K562 (cell line): ENCODE results near the gene TMEM87A. TPM values are rescaled to one million over a fixed set of nuclear protein-coding genes. Genes with fewer than 3 reads are reported as not detected.
A peak's percentile ranks its signal among the peaks of the same experiment; 100 is the strongest.

Source experiments
- CREB1 ChIP-seq, 2 experiments: sonication (generic) in 1 of 2; formaldehyde crosslinking in 1 of 2; IDR thresholded peaks; 2 replicates each; pipeline versions ENCODE4 v1.6.1 to v1.8.0; 2012 to 2022; ENCODE audit warnings: inconsistent platforms in 1 of 2, mild to moderate bottlenecking in 1 of 2, missing genetic modification reagents in 1 of 2, moderate library complexity in 1 of 2
- CREM ChIP-seq: IDR thresholded peaks from 2 replicates; pipeline ENCODE4 v1.6.1; 2014; ENCODE audit warnings: antibody characterized with exemption, low read depth
- JUN ChIP-seq, 2 experiments: sonication (generic) in 1 of 2; formaldehyde crosslinking in 1 of 2; IDR thresholded peaks; 2 replicates each; pipeline versions ENCODE4 v1.6.1 to v1.8.0; 2012 to 2022; ENCODE audit warnings: borderline replicate concordance in 2 of 2, mild to moderate bottlenecking in 2 of 2, improper control_type of control experiment in 1 of 2, low read depth in 1 of 2, low read length in 1 of 2, missing genetic modification reagents in 1 of 2
- RBBP5 ChIP-seq: fragments of 200-600 bp; sonication (generic); IDR thresholded peaks from 2 replicates; pipeline ENCODE4 v1.6.1; 2012; ENCODE audit warnings: borderline replicate concordance, mild to moderate bottlenecking, low read length, control low read depth, inconsistent platforms; ENCODE audit not compliant: insufficient read depth, poor library complexity, severe bottlenecking
- RBM14 ChIP-seq: fragments of 200-400 bp; formaldehyde crosslinking; IDR thresholded peaks from 2 replicates; pipeline ENCODE4 v1.6.1; 2018; ENCODE audit warnings: low read depth, mild to moderate bottlenecking, low read length, moderate library complexity, borderline replicate concordance; ENCODE audit not compliant: insufficient read depth
- SAFB2 ChIP-seq: fragments of 200-400 bp; formaldehyde crosslinking; IDR thresholded peaks from 2 replicates; pipeline ENCODE4 v1.6.1; 2018; ENCODE audit warnings: borderline replicate concordance, low read length, low read depth, moderate library complexity; ENCODE audit not compliant: severe bottlenecking
- SMAD3 ChIP-seq: fragments of 450-650 bp; formaldehyde crosslinking; conservative IDR thresholded peaks from 2 replicates; pipeline ENCODE4 v1.4.0; 2020; ENCODE audit warnings: mild to moderate bottlenecking
- TBP ChIP-seq: optimal IDR thresholded peaks from 2 replicates; pipeline ENCODE3; 2011; ENCODE audit warnings: low read depth, low read length, improper control_type of control experiment
- TCF3 ChIP-seq: sonication (generic); formaldehyde crosslinking; IDR thresholded peaks from 2 replicates; pipeline ENCODE4 v1.4.0; 2020; ENCODE audit warnings: mild to moderate bottlenecking, missing genetic modification reagents
- TOE1 ChIP-seq, 2 experiments: fragments of 450-650 bp in 1 of 2; sonication (generic) in 1 of 2; formaldehyde crosslinking in 1 of 2; IDR thresholded peaks; 2 replicates each; pipeline versions ENCODE4 v1.7.1 to v1.8.0; 2016 to 2022; ENCODE audit warnings: borderline replicate concordance in 2 of 2, mild to moderate bottlenecking in 2 of 2, antibody characterized with exemption in 1 of 2, inconsistent platforms in 1 of 2, low read depth in 1 of 2, missing genetic modification reagents in 1 of 2, moderate library complexity in 1 of 2
- ZNF644 ChIP-seq: fragments of 200-800 bp; sonication (Bioruptor generic); IDR thresholded peaks from 2 replicates; pipeline ENCODE4 v1.6.1; 2016; ENCODE audit warnings: low read depth, missing genetic modification characterization, missing compliant biosample characterization
- ZNF695 ChIP-seq: fragments of 450-650 bp; formaldehyde crosslinking; IDR thresholded peaks from 2 replicates; pipeline ENCODE4 v1.4.0; 2020; ENCODE audit warnings: mild to moderate bottlenecking, moderate library complexity
- polyA plus RNA-seq, 8 experiments: library from polyadenylated mRNA; depleted of rRNA in 4 of 8; stranded (reverse) in 5 of 8; unstranded in 3 of 8; fragments of >200 nt; fragmentation: Nextera tagmentation in 2 of 8; fragmentation: Illumina TruSeq in 1 of 8; extraction: Ambion mirVana in 2 of 8; extraction: Trizol in 1 of 8; gene quantifications; 2 replicates each; pipeline versions ENCODE4 v1.2.1 to v1.2.3, GENCODE V29; 2011 to 2014; ENCODE audit warnings: inconsistent platforms in 1 of 8, missing spikeins in 1 of 8
- total RNA-seq, 7 experiments: library from RNA; depleted of rRNA in 6 of 7; stranded (reverse); fragments of >200 nt in 6 of 7; fragmentation: Illumina TruSeq in 2 of 7; extraction: Trizol in 2 of 7; gene quantifications; 2 replicates each; pipeline versions ENCODE4 v1.2.1 to v1.2.3, GENCODE V29; 2011 to 2021; ENCODE audit warnings: low replicate concordance in 1 of 7
- TF ChIP-seq, protein P1 (sequence below): fragments of 450-650 bp; IDR thresholded peaks from 2 replicates; pipeline ENCODE4 v1.6.1; 2016; ENCODE audit warnings: mild to moderate bottlenecking, moderate library complexity

TMEM87A gene
- total and polyA plus RNA-seq, 9 of the 15 experiments (the other 6 are each of a cell fraction or from before 2014, with no cell fraction given), result 16.6 to 43.3 (median 29.6) TPM

DNA sequence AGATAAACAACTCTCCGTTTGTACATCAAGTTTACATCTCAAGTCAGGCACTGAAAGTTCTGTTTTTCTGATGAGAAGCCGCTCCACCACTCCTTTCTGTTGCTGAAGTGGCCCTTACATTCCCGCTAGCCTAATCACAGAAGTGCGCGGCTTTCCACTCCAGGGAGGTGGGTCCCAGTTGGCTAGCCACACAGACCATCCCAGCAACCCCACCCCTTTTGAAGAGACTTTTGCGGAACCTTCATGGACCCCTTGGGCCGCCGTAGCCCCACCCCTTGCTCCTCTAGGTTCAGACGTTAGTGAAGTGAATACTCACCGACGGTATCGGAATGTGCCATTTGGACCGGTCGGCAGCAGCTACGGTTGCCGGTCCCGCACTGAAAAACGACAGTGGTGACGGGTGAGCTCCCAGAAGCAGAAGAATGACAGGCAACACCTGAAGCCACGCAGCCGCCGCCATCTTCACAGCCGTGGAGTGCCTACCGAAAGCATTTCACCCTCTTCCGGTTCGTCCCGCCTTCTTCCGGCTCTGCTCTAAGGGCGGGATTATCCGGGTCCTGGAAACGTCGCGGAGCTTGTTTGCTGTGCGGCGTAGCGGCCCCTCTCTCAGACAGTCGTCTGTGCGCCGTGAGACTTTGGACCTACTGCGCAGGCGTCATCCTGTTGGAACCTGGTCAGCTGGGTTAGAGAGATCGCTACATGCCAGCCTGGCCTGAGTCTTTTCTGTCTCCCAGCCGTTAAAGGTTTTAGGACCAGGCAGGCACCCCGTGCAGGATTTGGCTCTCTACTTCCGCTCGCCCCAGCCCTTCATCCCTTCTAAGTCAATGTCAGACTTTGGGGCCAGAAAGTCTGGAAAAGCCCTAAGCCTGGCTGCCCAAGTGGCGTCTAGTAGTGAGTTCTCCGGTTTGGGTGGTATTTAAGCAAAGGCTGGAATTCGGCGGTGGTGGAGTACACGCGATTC lies at the start of gene TMEM87A, which contains the start of gene GANC (continued):
- TF ChIP-seq TBP (peak; percentile 92), CREB1 (IDR thresholded peaks at IDR 0.05) (peak; percentile 78; the same call in 1 of the 2 replicates), CREB1 (CRISPR knock-in tag; IDR thresholded peaks at IDR 0.05) (no peak; the same call in 1 of the 2 replicates), SMAD3 (CRISPR knock-in tag) (no peak), ZNF644 (tag) (no peak), RBBP5 (peak; percentile 90), JUN (IDR thresholded peaks at IDR 0.05; ENCODE audit: borderline replicate concordance, low read depth, low read length) (no peak; the same call in 1 of the 2 replicates), JUN (CRISPR knock-in tag; IDR thresholded peaks at IDR 0.05; ENCODE audit: borderline replicate concordance) (no peak), ZNF695 (CRISPR knock-in tag) (no peak), RBM14 (no peak), CREM (peak; percentile 69; the same call in 1 of the 2 replicates), TCF3 (CRISPR knock-in tag) (no peak), TOE1 (IDR thresholded peaks at IDR 0.05; ENCODE audit: borderline replicate concordance) (peak; percentile 84), TOE1 (CRISPR knock-in tag; IDR thresholded peaks at IDR 0.05; ENCODE audit: borderline replicate concordance, low read depth) (0 out of 2 replicates have a peak, but pooled peaks have one; percentile 56), SAFB2 (no peak)
- TF ChIP-seq, protein P1, sequence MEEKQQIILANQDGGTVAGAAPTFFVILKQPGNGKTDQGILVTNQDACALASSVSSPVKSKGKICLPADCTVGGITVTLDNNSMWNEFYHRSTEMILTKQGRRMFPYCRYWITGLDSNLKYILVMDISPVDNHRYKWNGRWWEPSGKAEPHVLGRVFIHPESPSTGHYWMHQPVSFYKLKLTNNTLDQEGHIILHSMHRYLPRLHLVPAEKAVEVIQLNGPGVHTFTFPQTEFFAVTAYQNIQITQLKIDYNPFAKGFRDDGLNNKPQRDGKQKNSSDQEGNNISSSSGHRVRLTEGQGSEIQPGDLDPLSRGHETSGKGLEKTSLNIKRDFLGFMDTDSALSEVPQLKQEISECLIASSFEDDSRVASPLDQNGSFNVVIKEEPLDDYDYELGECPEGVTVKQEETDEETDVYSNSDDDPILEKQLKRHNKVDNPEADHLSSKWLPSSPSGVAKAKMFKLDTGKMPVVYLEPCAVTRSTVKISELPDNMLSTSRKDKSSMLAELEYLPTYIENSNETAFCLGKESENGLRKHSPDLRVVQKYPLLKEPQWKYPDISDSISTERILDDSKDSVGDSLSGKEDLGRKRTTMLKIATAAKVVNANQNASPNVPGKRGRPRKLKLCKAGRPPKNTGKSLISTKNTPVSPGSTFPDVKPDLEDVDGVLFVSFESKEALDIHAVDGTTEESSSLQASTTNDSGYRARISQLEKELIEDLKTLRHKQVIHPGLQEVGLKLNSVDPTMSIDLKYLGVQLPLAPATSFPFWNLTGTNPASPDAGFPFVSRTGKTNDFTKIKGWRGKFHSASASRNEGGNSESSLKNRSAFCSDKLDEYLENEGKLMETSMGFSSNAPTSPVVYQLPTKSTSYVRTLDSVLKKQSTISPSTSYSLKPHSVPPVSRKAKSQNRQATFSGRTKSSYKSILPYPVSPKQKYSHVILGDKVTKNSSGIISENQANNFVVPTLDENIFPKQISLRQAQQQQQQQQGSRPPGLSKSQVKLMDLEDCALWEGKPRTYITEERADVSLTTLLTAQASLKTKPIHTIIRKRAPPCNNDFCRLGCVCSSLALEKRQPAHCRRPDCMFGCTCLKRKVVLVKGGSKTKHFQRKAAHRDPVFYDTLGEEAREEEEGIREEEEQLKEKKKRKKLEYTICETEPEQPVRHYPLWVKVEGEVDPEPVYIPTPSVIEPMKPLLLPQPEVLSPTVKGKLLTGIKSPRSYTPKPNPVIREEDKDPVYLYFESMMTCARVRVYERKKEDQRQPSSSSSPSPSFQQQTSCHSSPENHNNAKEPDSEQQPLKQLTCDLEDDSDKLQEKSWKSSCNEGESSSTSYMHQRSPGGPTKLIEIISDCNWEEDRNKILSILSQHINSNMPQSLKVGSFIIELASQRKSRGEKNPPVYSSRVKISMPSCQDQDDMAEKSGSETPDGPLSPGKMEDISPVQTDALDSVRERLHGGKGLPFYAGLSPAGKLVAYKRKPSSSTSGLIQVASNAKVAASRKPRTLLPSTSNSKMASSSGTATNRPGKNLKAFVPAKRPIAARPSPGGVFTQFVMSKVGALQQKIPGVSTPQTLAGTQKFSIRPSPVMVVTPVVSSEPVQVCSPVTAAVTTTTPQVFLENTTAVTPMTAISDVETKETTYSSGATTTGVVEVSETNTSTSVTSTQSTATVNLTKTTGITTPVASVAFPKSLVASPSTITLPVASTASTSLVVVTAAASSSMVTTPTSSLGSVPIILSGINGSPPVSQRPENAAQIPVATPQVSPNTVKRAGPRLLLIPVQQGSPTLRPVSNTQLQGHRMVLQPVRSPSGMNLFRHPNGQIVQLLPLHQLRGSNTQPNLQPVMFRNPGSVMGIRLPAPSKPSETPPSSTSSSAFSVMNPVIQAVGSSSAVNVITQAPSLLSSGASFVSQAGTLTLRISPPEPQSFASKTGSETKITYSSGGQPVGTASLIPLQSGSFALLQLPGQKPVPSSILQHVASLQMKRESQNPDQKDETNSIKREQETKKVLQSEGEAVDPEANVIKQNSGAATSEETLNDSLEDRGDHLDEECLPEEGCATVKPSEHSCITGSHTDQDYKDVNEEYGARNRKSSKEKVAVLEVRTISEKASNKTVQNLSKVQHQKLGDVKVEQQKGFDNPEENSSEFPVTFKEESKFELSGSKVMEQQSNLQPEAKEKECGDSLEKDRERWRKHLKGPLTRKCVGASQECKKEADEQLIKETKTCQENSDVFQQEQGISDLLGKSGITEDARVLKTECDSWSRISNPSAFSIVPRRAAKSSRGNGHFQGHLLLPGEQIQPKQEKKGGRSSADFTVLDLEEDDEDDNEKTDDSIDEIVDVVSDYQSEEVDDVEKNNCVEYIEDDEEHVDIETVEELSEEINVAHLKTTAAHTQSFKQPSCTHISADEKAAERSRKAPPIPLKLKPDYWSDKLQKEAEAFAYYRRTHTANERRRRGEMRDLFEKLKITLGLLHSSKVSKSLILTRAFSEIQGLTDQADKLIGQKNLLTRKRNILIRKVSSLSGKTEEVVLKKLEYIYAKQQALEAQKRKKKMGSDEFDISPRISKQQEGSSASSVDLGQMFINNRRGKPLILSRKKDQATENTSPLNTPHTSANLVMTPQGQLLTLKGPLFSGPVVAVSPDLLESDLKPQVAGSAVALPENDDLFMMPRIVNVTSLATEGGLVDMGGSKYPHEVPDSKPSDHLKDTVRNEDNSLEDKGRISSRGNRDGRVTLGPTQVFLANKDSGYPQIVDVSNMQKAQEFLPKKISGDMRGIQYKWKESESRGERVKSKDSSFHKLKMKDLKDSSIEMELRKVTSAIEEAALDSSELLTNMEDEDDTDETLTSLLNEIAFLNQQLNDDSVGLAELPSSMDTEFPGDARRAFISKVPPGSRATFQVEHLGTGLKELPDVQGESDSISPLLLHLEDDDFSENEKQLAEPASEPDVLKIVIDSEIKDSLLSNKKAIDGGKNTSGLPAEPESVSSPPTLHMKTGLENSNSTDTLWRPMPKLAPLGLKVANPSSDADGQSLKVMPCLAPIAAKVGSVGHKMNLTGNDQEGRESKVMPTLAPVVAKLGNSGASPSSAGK, result peak; percentile 40; the same call in 1 of the 2 replicates
